Immature natural killer cell (primary cell): ENCODE data around the gene KCNQ5. TPM values are rescaled to one million over a fixed set of nuclear protein-coding genes. Genes with fewer than 3 reads are reported as not detected.
"Not testable (repeated sequence)": the region's sequence is repeated elsewhere in the genome, so short reads cannot be mapped to it uniquely, and the experiment has no call there.

Source experiments
- DNase-seq, 3 donors: peaks; one replicate each; pipeline ENCODE4 v3.0.0; 2022; ENCODE audit warnings: mixed read lengths in 1 of 3
- H3K27ac Mint-ChIP-seq, 6 donors: one replicate each; pipeline ENCODE4 v1.8.0; 2020; ENCODE audit warnings: mixed read lengths in 6 of 6, mild to moderate bottlenecking in 5 of 6, inconsistent platforms in 4 of 6, moderate library complexity in 3 of 6
- H3K27me3 Mint-ChIP-seq, 3 donors: one replicate each; pipeline ENCODE4 v1.8.0; 2020 to 2021; ENCODE audit warnings: low read depth in 3 of 3, mild to moderate bottlenecking in 3 of 3, mixed read lengths in 3 of 3, moderate library complexity in 3 of 3, inconsistent platforms in 1 of 3
- H3K36me3 Mint-ChIP-seq, 3 donors: one replicate each; pipeline ENCODE4 v1.8.0; 2020; ENCODE audit warnings: mixed read lengths in 3 of 3, inconsistent platforms in 2 of 3, mild to moderate bottlenecking in 2 of 3
- H3K4me1 Mint-ChIP-seq, 2 donors: one replicate each; pipeline ENCODE4 v1.8.0; 2020; ENCODE audit warnings: inconsistent platforms in 2 of 2, mild to moderate bottlenecking in 2 of 2, mixed read lengths in 2 of 2, moderate library complexity in 1 of 2
- H3K4me3 Mint-ChIP-seq, 5 donors: one replicate each; pipeline ENCODE4 v1.8.0; 2020; ENCODE audit warnings: mild to moderate bottlenecking in 5 of 5, mixed read lengths in 5 of 5, inconsistent platforms in 3 of 5, moderate library complexity in 3 of 5
- H3K9me3 Mint-ChIP-seq, 6 donors: one replicate each; pipeline ENCODE4 v1.8.0; 2020; ENCODE audit warnings: mild to moderate bottlenecking in 6 of 6, mixed read lengths in 6 of 6, inconsistent platforms in 4 of 6, moderate library complexity in 3 of 6
- polyA plus RNA-seq, 3 donors: library from polyadenylated mRNA; unstranded; fragments of 300-500 nt; fragmentation: Illumina TruSeq; gene quantifications; one replicate each; pipeline ENCODE4 v1.2.3, GENCODE V29; 2021

KCNQ5 gene
- polyA plus RNA-seq, 3 donors from 2014 or later, result 1.3 to 4.3 (median 1.8) TPM

DNA sequence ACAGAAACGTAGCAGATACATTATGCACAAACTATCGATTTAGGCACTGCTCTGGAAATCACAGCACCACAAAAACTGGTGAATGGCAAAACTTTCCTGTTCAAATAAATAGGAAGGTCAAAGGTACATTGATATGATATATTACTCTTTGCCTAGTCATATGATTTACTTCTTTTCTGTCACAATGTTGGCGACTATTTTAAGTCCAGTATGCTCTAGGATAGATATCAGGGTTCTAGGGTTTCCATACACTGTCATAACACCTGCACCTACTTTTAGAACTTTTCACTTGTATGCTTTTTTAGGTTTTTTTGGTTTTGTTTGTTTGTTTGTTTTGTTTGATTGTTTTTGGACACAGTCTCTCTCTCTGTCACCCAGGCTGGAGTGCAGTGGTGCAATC, 578.4 kb downstream of the KCNQ5 start:
- H3K9me3 Mint-ChIP-seq, result no peaks in the 10 kb centered on the region
- H3K27ac Mint-ChIP-seq, result no peak overlapping the region
- H3K36me3 Mint-ChIP-seq, result peaks cover 0 to 8% (median under 1%) of the 10 kb centered on the region in 3 donors
- H3K27me3 Mint-ChIP-seq, result peaks cover 0 to 4% (median 2%) of the 10 kb centered on the region in 3 donors
- no peak for DNase-seq
- no peak overlapping the region for H3K4me3 Mint-ChIP-seq
- H3K4me1 Mint-ChIP-seq, result no peaks in the 10 kb centered on the region

DNA sequence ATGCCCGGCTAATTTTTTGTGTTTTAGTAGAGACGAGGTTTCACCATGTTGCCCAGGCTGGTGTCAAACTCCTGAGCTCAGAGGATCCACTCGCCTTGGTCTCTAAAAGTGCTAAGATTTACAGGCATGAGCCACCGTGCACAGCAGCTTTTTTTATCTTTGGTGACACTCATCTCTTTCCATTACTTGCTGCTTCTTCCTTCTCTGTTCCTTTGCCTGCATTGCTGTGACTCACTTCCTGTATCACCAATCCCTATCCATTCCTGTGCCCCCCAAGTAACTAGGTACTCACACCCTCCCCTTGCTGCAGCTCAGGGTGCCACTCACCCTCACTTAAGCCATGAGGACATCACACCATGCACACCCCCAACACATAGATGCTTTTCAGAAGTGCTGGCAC, 578.9 kb downstream of the KCNQ5 start:
- DNase-seq, result no peak
- no peak overlapping the region for H3K4me3 Mint-ChIP-seq
- H3K9me3 Mint-ChIP-seq, result no peaks in the 10 kb centered on the region
- H3K27me3 Mint-ChIP-seq, result peaks cover 2 to 4% (median 2%) of the 10 kb centered on the region in 3 donors
- peaks cover 0 to 8% (median 0%) of the 10 kb centered on the region in 3 donors for H3K36me3 Mint-ChIP-seq
- no peaks in the 10 kb centered on the region for H3K4me1 Mint-ChIP-seq
- no peak overlapping the region for H3K27ac Mint-ChIP-seq

DNA sequence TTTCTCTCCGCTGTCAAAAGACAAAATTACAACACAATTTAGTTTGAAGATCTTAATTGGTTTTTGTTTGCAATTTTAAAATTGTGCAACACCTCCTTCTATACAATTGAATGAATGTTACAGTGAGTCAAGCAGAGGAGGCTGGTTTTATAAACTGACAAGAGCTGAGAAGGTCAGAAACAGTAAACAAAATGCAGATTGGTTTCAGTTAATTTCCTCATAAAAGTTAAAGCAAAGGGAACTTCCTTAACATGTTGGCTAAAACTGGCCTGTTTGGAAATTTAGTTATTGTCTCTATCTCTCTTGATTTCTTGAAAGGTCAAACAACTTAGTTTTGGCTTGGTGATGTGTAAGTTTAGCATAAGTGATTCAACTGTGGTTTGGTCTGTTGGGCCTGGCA, 581.2 kb downstream of the KCNQ5 start:
- Mint-ChIP-seq H3K9me3 (no peaks in the 10 kb centered on the region), H3K4me1 (no peaks in the 10 kb centered on the region), H3K27me3 (peaks cover 0 to 3% (median 2%) of the 10 kb centered on the region in 3 donors), H3K4me3 (no peak overlapping the region), H3K36me3 (no peaks in the 10 kb centered on the region), H3K27ac (no peak overlapping the region)
- DNase-seq, result no peak

DNA sequence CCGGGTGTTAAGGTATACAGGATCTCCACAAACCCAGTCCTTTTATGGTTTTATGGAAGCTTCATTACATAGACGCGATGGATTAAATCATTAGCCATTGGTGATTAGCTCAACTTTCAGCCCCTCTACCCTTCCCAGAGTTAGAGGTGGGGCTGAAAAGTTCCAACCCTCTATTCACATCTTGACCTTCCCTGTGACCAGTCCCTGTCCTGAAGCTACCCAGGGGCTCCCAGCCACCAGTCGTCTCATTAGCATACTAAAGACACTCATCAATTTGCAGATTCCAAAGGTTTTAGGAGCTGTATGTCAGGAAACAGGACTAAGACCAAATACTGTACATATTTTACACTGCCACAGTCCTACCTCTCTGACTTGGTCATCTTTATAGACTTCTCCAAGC, 582.4 kb downstream of the KCNQ5 start:
- no peaks in the 10 kb centered on the region for H3K4me1 Mint-ChIP-seq
- no peak overlapping the region for H3K27ac Mint-ChIP-seq
- H3K36me3 Mint-ChIP-seq, result no peaks in the 10 kb centered on the region
- DNase-seq, result no peak
- no peaks in the 10 kb centered on the region for H3K9me3 Mint-ChIP-seq
- no peak overlapping the region for H3K4me3 Mint-ChIP-seq
- H3K27me3 Mint-ChIP-seq, result peaks cover 0 to 3% (median 2%) of the 10 kb centered on the region in 3 donors

DNA sequence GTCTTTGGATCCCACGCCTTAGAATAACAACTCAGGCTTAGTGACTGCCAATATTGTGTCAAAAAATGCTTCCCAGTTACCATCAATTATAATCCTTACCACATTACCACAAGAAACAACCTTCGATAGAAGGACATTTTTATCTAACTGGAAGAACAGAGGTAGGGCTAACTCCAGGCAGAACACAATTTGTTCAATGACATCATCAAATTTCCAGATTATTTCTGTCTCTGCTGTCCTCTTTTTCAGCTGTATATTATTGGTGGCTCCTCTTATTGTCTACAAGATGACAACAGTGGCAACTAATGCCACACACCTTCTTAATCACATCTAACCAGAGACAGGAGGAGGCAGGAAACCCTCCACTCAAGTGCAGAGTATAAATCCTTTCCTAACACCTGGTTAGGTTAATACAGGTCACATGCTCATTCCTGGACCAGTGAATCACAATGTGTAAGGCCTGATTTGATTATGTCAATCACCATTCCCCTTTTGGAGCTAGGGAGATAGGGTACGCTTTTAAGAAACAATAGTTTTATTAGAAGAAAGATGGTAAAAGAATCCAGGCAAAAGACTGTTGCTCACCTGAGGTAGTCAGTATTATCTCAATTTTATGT, 585.5 kb downstream of the KCNQ5 start:
- Mint-ChIP-seq H3K4me1 (no peaks in the 10 kb centered on the region), H3K36me3 (no peaks in the 10 kb centered on the region), H3K4me3 (no peak overlapping the region), H3K9me3 (no peaks in the 10 kb centered on the region), H3K27me3 (peaks cover 0 to 2% (median 2%) of the 10 kb centered on the region in 3 donors), H3K27ac (no peak overlapping the region)
- DNase-seq, result no peak

DNA sequence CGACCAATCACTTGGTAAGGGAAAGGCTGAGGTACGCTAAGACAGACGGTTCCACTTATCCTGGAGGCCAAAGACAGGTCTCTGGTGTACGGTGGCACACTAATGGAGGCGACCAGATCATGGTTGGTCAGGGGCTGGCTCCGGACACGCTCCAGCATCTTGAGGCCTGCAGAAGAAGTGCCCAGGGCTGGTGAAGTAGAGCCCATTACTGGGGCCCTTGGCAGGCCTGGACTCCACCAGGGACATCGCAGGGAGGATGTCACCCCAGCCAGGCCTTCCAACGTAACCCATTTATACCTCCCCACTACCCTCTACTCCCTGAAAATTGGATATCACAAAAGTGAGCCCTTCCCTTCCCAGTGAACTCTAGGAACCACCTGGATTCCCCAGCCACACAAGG, 587.3 kb downstream of the KCNQ5 start:
- DNase-seq, result no peak
- H3K4me1 Mint-ChIP-seq, result no peaks in the 10 kb centered on the region
- H3K27ac Mint-ChIP-seq, result no peak overlapping the region
- no peak overlapping the region for H3K4me3 Mint-ChIP-seq
- no peaks in the 10 kb centered on the region for H3K9me3 Mint-ChIP-seq
- H3K27me3 Mint-ChIP-seq, result peaks cover 0 to 2% (median 2%) of the 10 kb centered on the region in 3 donors
- H3K36me3 Mint-ChIP-seq, result no peaks in the 10 kb centered on the region

DNA sequence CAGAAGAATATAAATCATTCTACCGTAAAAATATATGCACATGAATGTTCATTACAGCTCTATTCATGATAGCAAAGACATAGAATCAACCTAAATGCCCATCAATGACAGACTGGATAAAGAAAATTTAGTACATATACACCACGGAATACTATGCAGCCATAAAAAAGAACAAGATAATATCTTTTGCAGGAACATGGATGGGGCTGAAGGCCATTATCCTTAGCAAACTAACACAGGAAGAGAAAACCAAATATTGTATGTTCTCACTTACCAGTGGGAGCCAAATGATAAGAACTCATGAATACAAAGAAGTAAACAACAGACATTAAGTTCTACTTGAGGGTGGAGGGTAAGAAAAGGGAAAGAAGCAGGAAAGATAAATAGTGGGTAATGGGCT, 595.0 kb downstream of the KCNQ5 start:
- DNase-seq, result no peak
- H3K4me3 Mint-ChIP-seq, result no peak overlapping the region
- H3K36me3 Mint-ChIP-seq, result no peaks in the 10 kb centered on the region
- no peak overlapping the region for H3K27ac Mint-ChIP-seq
- peaks cover 0 to 6% (median 0%) of the 10 kb centered on the region in 3 donors for H3K27me3 Mint-ChIP-seq
- H3K4me1 Mint-ChIP-seq, result no peaks in the 10 kb centered on the region
- H3K9me3 Mint-ChIP-seq, result no peaks in the 10 kb centered on the region

DNA sequence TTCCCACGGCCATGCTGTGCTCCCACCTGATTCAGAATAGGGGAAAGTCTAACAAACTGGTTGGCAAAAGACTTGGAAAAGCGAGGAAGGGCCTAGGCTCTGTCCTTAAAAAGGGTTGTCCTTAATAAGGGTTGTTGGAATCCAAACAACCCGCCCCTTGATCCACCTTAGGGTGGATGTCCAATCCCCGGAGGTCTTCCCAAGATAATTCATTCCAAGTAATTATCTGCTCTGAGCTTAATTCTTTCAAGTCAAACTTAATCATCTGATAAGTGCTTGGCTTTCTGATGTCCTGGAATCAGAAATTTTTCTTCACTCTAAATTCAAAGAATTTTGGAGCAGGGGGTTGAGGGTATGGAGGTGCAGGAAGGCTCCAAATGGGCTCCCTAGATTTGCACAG, 603.5 kb downstream of the KCNQ5 start, which contains the start of gene KHDC1L:
Gene KHDC1L, minus strand, starts transcription at position 101 of the 400 bp plus-strand sequence. Its CDS starts 88 bp downstream, at position 13.
- no peak for DNase-seq
- Mint-ChIP-seq H3K4me1 (no peaks in the 10 kb centered on the region), H3K27me3 (no peaks in the 10 kb centered on the region), H3K9me3 (no peaks in the 10 kb centered on the region), H3K36me3 (no peaks in the 10 kb centered on the region), H3K4me3 (no peak within 1 kb of the TSS), H3K27ac (no peak within 1 kb of the TSS)

DNA sequence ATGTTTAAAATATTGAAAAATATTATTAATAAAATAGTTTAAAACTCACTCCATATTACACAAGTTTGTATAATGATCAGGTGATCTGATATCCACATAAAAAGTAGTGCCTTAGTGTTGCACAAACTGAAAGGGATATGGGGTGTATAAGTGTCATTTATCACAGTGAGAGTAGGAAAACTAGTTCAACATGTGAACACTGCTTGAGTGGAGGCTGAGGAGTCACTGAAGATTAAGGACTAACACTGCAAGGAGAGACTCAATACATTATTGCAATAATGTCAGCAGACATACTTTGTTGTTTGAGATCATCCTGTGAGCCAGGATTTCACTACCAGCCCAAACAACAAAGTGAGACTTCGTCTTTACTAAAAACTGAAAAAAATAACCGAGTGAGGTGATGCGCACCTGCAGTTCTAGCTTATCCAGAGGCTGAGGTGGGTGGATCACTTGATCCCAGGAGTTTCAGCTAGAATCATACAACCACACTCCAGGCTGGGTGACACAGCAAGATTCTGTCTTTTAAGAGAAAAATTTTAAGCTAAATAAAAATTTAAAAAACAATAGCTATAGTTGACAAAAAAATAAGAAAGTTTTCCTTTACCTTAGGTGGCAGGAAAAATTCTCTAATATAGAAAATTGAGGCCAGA, 605.9 kb downstream of the KCNQ5 start:
- Mint-ChIP-seq H3K4me3 (no peak overlapping the region), H3K4me1 (no peaks in the 10 kb centered on the region), H3K27ac (no peak overlapping the region), H3K36me3 (no peaks in the 10 kb centered on the region), H3K27me3 (no peaks in the 10 kb centered on the region), H3K9me3 (no peaks in the 10 kb centered on the region)
- DNase-seq, result no peak

DNA sequence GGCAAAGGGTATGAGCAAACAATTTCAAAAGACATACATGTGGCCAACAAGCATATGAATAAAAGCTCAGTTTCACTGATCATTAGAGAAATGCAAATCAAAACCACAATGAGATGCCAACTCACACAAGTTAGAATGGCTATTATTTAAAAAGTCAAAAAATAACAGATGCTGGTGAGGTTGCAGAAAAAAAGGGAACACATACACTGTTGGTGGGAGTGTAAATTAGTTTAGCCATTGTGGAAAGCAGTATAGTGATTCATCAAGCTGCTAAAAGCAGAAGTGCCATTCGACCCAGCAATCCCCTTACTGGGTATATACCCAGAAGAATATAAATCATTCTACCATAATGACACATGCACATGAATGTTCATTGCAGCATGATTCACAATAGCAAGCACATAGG, 610.1 kb downstream of the KCNQ5 start:
- H3K27ac Mint-ChIP-seq, result no peak overlapping the region
- no peak overlapping the region for H3K4me3 Mint-ChIP-seq
- no peaks in the 10 kb centered on the region for H3K9me3 Mint-ChIP-seq
- no peaks in the 10 kb centered on the region for H3K36me3 Mint-ChIP-seq
- peaks cover 0 to 2% (median 0%) of the 10 kb centered on the region in 3 donors for H3K27me3 Mint-ChIP-seq
- no peaks in the 10 kb centered on the region for H3K4me1 Mint-ChIP-seq
- DNase-seq, result no peak

DNA sequence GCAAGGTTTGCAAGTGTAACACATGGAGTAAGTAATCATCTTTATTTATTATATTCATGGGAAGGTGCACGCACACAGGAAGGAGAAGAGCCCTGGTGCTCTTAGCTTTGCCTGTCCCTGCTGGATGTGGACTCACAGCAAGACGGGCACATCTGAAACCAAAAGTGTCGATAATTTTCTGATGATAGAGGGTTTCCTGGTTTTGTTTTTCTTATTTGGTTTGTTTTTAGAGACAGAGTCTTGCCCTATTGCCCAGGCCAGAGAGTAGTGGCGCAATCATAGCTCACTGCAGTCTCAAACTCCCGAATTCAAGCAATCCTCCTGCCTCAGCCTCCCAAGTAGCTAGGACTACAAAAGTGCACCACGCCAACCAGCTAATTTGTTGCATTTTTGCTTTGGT, 611.2 kb downstream of the KCNQ5 start:
- peaks cover 0 to 2% (median 0%) of the 10 kb centered on the region in 3 donors for H3K27me3 Mint-ChIP-seq
- H3K9me3 Mint-ChIP-seq, result no peaks in the 10 kb centered on the region
- no peak for DNase-seq
- H3K4me3 Mint-ChIP-seq, result no peak overlapping the region
- no peaks in the 10 kb centered on the region for H3K4me1 Mint-ChIP-seq
- no peak overlapping the region for H3K27ac Mint-ChIP-seq
- H3K36me3 Mint-ChIP-seq, result no peaks in the 10 kb centered on the region

DNA sequence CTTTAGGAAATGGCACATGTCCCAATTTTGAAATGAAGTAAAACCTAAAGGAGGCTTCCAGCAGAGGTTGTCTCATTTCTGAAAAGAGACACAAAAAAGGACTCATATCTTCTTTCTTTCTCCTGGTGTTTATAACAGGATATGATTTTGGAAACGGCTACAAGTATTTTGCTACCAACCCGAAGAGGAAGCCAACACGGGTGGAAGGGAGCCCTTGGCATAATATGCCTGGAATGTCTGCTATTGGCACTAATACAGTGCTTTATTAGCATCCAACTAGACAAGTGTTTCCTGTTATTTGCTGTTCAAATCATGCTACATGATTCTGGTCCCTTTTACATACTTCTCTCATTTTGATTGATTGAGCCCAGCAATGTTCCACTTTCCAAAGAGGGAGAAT, 612.1 kb downstream of the KCNQ5 start:
- H3K4me3 Mint-ChIP-seq, H3K27me3 Mint-ChIP-seq, H3K4me1 Mint-ChIP-seq, H3K9me3 Mint-ChIP-seq, DNase-seq, H3K27ac Mint-ChIP-seq, H3K36me3 Mint-ChIP-seq: not testable (repeated sequence)

DNA sequence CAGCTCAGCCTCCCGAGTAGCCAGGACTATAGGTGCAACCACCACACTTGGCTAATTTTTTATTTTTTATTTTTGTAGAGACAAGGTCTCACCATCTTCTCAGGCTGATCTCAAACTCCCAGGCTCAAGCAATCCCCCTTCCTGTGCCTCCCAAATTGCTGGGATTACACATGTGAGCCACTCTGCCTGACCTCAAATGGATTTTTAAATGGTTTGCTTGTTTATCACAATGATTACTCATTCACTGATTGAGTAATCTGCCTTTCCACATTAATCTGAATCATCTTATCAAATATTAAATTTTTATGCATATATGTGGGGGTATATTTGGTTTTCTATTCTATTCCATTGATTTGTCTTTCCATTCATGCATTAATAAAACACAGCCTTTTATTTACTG, 612.9 kb downstream of the KCNQ5 start:
- H3K27ac Mint-ChIP-seq, result no peak overlapping the region

DNA sequence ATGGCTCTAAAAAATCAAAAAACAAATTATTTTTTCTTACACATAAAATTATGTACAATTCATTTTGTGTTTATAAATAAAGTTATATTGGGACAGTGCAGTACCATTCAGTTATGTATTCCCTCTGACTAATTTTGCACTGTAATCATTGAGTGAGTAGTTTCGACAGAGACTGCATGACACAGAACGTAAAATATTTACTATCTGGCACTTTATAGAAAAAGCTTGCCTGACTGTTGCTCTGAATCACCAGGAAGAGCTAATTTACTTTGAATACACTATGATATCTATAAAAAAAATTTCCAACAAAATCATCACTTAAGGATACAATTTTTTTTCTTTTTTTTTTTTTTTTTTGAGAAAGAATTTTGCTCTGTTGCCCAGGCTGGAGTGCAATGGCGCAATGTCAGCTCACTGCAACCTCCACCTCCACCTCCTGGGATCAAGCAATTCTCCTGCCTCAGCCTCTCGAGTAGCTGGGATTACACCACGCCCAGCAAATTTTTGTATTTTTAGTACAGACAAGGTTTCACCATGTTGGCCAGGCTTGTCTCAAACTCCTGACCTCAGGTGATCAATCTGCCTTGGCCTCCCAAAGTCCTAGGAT, 614.4 kb downstream of the KCNQ5 start:
- no peak for DNase-seq
- Mint-ChIP-seq H3K27me3 (peaks cover 0 to 2% (median 0%) of the 10 kb centered on the region in 3 donors), H3K36me3 (no peaks in the 10 kb centered on the region), H3K4me1 (no peaks in the 10 kb centered on the region), H3K9me3 (no peaks in the 10 kb centered on the region), H3K27ac (no peak overlapping the region), H3K4me3 (no peak overlapping the region)

More for the DNA sequence above, 612.9 kb downstream of the KCNQ5 start:
- Mint-ChIP-seq H3K4me1 (no peaks in the 10 kb centered on the region), H3K9me3 (no peaks in the 10 kb centered on the region), H3K27me3 (peaks cover 0 to 2% (median 0%) of the 10 kb centered on the region in 3 donors), H3K36me3 (no peaks in the 10 kb centered on the region), H3K4me3 (no peak overlapping the region)
- DNase-seq, result no peak
